Activated CD8-positive, alpha-beta T cell treated with anti-CD3 and anti-CD28 coated beads for 36 hours (primary cell): ENCODE measurements around the gene SAMD5. TPM values are rescaled to one million over a fixed set of nuclear protein-coding genes. Genes with fewer than 3 reads are reported as not detected.

Experiments used
- ATAC-seq: fragments of 200-7000 bp; cut with Tn5 transposase; one replicate; pipeline ENCODE4 v1.10.0; 2021; ENCODE audit warnings: mild to moderate bottlenecking, moderate library complexity
- CTCF ChIA-PET: fragments of 350-600 bp; sonication (Branson Sonifier 250); formaldehyde crosslinking; loops from one replicate; lab custom pipeline; 2021; ENCODE audit warnings: antibody characterized with exemption; lab: Charles Lee
- POLR2A ChIA-PET: fragments of 350-600 bp; sonication (Branson Sonifier 250); formaldehyde crosslinking; loops from one replicate; lab custom pipeline; 2021; ENCODE audit warnings: antibody characterized with exemption; lab: Charles Lee
- DNase-seq: peaks from one replicate; pipeline ENCODE4 v3.0.0-alpha.2; 2020
- H3K27ac Mint-ChIP-seq: one replicate; pipeline ENCODE4 v1.8.0; 2021; ENCODE audit warnings: mild to moderate bottlenecking, mixed read lengths
- H3K27me3 Mint-ChIP-seq: one replicate; pipeline ENCODE4 v1.8.0; 2021; ENCODE audit warnings: mixed read lengths
- H3K36me3 Mint-ChIP-seq: one replicate; pipeline ENCODE4 v1.8.0; 2021; ENCODE audit warnings: low read depth, mixed read lengths
- H3K4me1 Mint-ChIP-seq: one replicate; pipeline ENCODE4 v1.8.0; 2021; ENCODE audit warnings: low read depth, mixed read lengths
- H3K4me3 Mint-ChIP-seq: one replicate; pipeline ENCODE4 v1.8.0; 2021; ENCODE audit warnings: mild to moderate bottlenecking, moderate library complexity, mixed read lengths
- H3K9me3 Mint-ChIP-seq: one replicate; pipeline ENCODE4 v1.8.0; 2021; ENCODE audit warnings: mixed read lengths
- CTCF ChIP-seq: fragments of 200-600 bp; IDR thresholded peaks from one replicate; pipeline ENCODE4 v1.8.0; 2022; ENCODE audit warnings: antibody characterized with exemption, mild to moderate bottlenecking
- intact Hi-C: fragments of 100-400 bp; cut with micrococcal nuclease; formaldehyde crosslinking; loops from one replicate; pipeline ENCODE4 v1.10.0; 2022
- total RNA-seq, 2 experiments: library from RNA; stranded (reverse); gene quantifications; one replicate each; pipeline ENCODE4 v1.2.3, GENCODE V29; 2021

The SAMD5 gene
- total RNA-seq, 2 experiments from 2014 or later: not detected

- H3K4me1 Mint-ChIP-seq: no peaks in the 10 kb centered on the region
- intact Hi-C loops: no loop called here
- DNase-seq: no peak
- TF ChIP-seq CTCF: no peak
- H3K27me3 Mint-ChIP-seq: no peaks in the 10 kb centered on the region
- CTCF ChIA-PET: no interaction called here
- no peaks in the 10 kb centered on the region for H3K36me3 Mint-ChIP-seq
- POLR2A ChIA-PET: no interaction called here
- no peak overlapping the region for H3K27ac Mint-ChIP-seq
- no peak for ATAC-seq
- H3K4me3 Mint-ChIP-seq: no peak overlapping the region
- no peaks in the 10 kb centered on the region for H3K9me3 Mint-ChIP-seq
Measured at GRCh38 chr6:147618457-147618856, 110.0 kb downstream of the SAMD5 start.

GRCh38 chr6:147618927-147619326 lies 110.4 kb downstream of the SAMD5 start:
- Mint-ChIP-seq H3K27me3 (no peaks in the 10 kb centered on the region), H3K4me1 (no peaks in the 10 kb centered on the region), H3K9me3 (no peaks in the 10 kb centered on the region), H3K36me3 (no peaks in the 10 kb centered on the region), H3K4me3 (no peak overlapping the region), H3K27ac (no peak overlapping the region)
- no peak for TF ChIP-seq CTCF
- CTCF ChIA-PET: no interaction called here
- POLR2A ChIA-PET: no interaction called here
- intact Hi-C loops: no loop called here
- ATAC-seq (no peak), DNase-seq (no peak)
